GM12874 (cell line): ENCODE results near the gene MINDY2.

Experiments used
- CTCF ChIP-seq: IDR thresholded peaks from 2 replicates; pipeline ENCODE4 v1.5.1; 2011; ENCODE audit warnings: low read depth, mild to moderate bottlenecking, control low read depth, low read length, moderate library complexity; ENCODE audit not compliant: insufficient read depth

Gene MINDY2

GRCh38 chr15:58736018-58736643, 35.0 kb upstream of the MINDY2 start:
- TF ChIP-seq CTCF: no peak

- TF ChIP-seq CTCF: no peak
Observed at GRCh38 chr15:58737298-58737697, 33.8 kb upstream of the MINDY2 start.

- TF ChIP-seq CTCF: no peak
Observed at GRCh38 chr15:58738046-58738707, 32.9 kb upstream of the MINDY2 start.

- TF ChIP-seq CTCF: no peak
Observed at GRCh38 chr15:58740436-58740835, 30.7 kb upstream of the MINDY2 start.

- no peak for TF ChIP-seq CTCF
Observed at GRCh38 chr15:58741032-58741431, 30.1 kb upstream of the MINDY2 start.

GRCh38 chr15:58742022-58742813, 28.9 kb upstream of the MINDY2 start:
- no peak for TF ChIP-seq CTCF

GRCh38 chr15:58742819-58743502, 28.1 kb upstream of the MINDY2 start:
- no peak for TF ChIP-seq CTCF
